HUES48 (cell line): ENCODE results near the gene MYO9A.
A peak's percentile ranks its signal among the peaks of the same experiment; 100 is the strongest.
"Not testable (repeated sequence)": the region's sequence is repeated elsewhere in the genome, so short reads cannot be mapped to it uniquely, and the experiment has no call there.

Experiments
- H3K27ac ChIP-seq: one replicate; pipeline ENCODE4 v1.7.0; 2013; ENCODE audit warnings: low read depth, low read length, inconsistent platforms
- H3K27me3 ChIP-seq: 2 replicates; pipeline ENCODE4 v1.6.1; 2013; ENCODE audit warnings: mild to moderate bottlenecking, low read length; ENCODE audit not compliant: control insufficient read depth, insufficient read depth
- H3K36me3 ChIP-seq: 2 replicates; pipeline ENCODE4 v1.6.1; 2013; ENCODE audit warnings: low read length; ENCODE audit not compliant: control insufficient read depth, insufficient read depth
- H3K4me1 ChIP-seq: 2 replicates; pipeline ENCODE4 v1.6.1; 2013; ENCODE audit warnings: mild to moderate bottlenecking, low read length; ENCODE audit not compliant: control insufficient read depth, insufficient read depth
- H3K4me3 ChIP-seq: 2 replicates; pipeline ENCODE4 v1.5.1; 2013; ENCODE audit warnings: mild to moderate bottlenecking, low read depth, low read length
- H3K9ac ChIP-seq: 2 replicates; pipeline ENCODE4 v1.6.1; 2013; ENCODE audit warnings: mild to moderate bottlenecking, low read depth, low read length, moderate library complexity
- H3K9me3 ChIP-seq: 2 replicates; pipeline ENCODE4 v1.6.1; 2013; ENCODE audit warnings: low read length; ENCODE audit not compliant: control insufficient read depth, insufficient read depth

MYO9A gene

GRCh38 chr15:71874245-71874644 is 243.7 kb downstream of the MYO9A start:
- Histone ChIP-seq H3K9me3 (no peaks in the 10 kb centered on the region), H3K36me3 (peaks cover 9% of the 10 kb centered on the region; the same call in 1 of the 2 replicates), H3K4me1 (no peaks in the 10 kb centered on the region), H3K27me3 (no peaks in the 10 kb centered on the region), H3K27ac (no peak overlapping the region), H3K9ac (no peak overlapping the region), H3K4me3 (no peak overlapping the region)

- H3K36me3 ChIP-seq, H3K4me1 ChIP-seq, H3K27ac ChIP-seq, H3K9ac ChIP-seq, H3K9me3 ChIP-seq, H3K4me3 ChIP-seq, H3K27me3 ChIP-seq: not testable (repeated sequence)
These were observed 259.7 kb downstream of the MYO9A start for GRCh38 chr15:71858232-71858631.

DNA sequence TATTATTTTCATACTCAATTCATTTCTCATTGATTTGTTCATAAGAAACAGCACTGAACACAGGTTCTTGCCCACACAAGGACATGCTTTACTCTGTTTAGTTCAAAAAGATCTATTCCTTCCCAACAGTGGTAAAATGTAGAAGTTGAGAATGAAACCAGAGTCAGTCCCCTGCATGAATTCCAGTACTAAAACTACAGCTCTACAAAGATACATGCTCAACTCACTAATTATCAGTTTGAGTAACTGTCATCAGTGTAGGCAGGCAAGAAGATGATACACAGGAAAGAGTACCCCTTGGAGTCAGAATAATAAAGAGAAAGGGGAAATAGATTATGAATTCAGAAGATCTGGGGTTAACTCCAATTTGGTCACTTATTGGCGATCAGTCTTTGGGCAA is 264.4 kb downstream of the MYO9A start:
- H3K27ac ChIP-seq, result no peak overlapping the region
- no peak overlapping the region for H3K4me3 ChIP-seq
- H3K9me3 ChIP-seq, result no peaks in the 10 kb centered on the region
- H3K4me1 ChIP-seq, result no peaks in the 10 kb centered on the region
- no peaks in the 10 kb centered on the region for H3K27me3 ChIP-seq
- peaks cover 20% of the 10 kb centered on the region for H3K36me3 ChIP-seq
- no peak overlapping the region for H3K9ac ChIP-seq

GRCh38 chr15:71844916-71845315 is 273.0 kb downstream of the MYO9A start:
- no peaks in the 10 kb centered on the region for H3K9me3 ChIP-seq
- no peaks in the 10 kb centered on the region for H3K4me1 ChIP-seq
- H3K27me3 ChIP-seq, result no peaks in the 10 kb centered on the region
- no peak overlapping the region for H3K4me3 ChIP-seq
- no peak overlapping the region for H3K27ac ChIP-seq
- H3K9ac ChIP-seq, result no peak overlapping the region
- H3K36me3 ChIP-seq, result peaks cover 15% of the 10 kb centered on the region

- Histone ChIP-seq H3K9me3 (no peaks in the 10 kb centered on the region), H3K4me1 (no peaks in the 10 kb centered on the region), H3K27me3 (no peaks in the 10 kb centered on the region), H3K4me3 (no peak overlapping the region), H3K9ac (no peak overlapping the region), H3K36me3 (0 out of 2 replicates have a peak, but pooled peaks cover 3% of the 10 kb centered on the region), H3K27ac (no peak overlapping the region)
These were observed 276.4 kb downstream of the MYO9A start for GRCh38 chr15:71841563-71841962.

- H3K9me3 ChIP-seq, result no peaks in the 10 kb centered on the region
These were observed 287.0 kb downstream of the MYO9A start for GRCh38 chr15:71830981-71831380.

DNA sequence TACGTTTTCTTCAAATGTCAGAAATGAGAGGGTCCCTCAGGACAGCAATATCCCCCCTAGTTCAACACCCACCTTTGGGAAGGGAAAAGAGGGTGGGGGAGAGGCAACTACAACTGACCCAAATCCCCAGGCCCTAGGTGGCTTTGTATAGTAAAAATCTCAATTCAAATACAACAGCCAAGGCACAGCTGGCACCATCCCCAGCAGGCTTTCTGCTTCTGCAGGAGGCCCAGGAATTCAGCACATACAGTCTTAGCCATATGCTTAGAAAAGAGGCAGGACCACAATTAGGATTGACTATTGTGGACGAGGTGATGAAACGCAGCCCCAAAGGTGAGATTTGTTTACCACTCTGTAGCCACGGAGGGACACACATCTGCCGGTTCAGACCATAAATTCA is 291.8 kb downstream of the MYO9A start:
- Histone ChIP-seq H3K9me3 (peaks cover 11% of the 10 kb centered on the region), H3K36me3 (no peaks in the 10 kb centered on the region; the same call in 1 of the 2 replicates), H3K27ac (peak overlapping the region; percentile 44), H3K27me3 (no peaks in the 10 kb centered on the region), H3K9ac (no peak overlapping the region), H3K4me3 (no peak overlapping the region), H3K4me1 (peaks cover 24% of the 10 kb centered on the region)

More at GRCh38 chr15:71830981-71831380, 287.0 kb downstream of the MYO9A start:
- Histone ChIP-seq H3K4me1 (peaks cover 13% of the 10 kb centered on the region), H3K27me3 (no peaks in the 10 kb centered on the region), H3K27ac (no peak overlapping the region), H3K9ac (no peak overlapping the region), H3K36me3 (no peaks in the 10 kb centered on the region), H3K4me3 (no peak overlapping the region)

GRCh38 chr15:71825021-71825730 is 292.8 kb downstream of the MYO9A start:
- Histone ChIP-seq H3K27me3 (no peaks in the 10 kb centered on the region), H3K27ac (no peak overlapping the region), H3K4me3 (no peak overlapping the region), H3K36me3 (no peaks in the 10 kb centered on the region; the same call in 1 of the 2 replicates), H3K9me3 (peaks cover 11% of the 10 kb centered on the region), H3K9ac (no peak overlapping the region), H3K4me1 (peaks cover 24% of the 10 kb centered on the region)

- Histone ChIP-seq H3K4me1 (peaks cover 24% of the 10 kb centered on the region), H3K9me3 (peaks cover 11% of the 10 kb centered on the region), H3K27me3 (no peaks in the 10 kb centered on the region), H3K36me3 (no peaks in the 10 kb centered on the region; the same call in 1 of the 2 replicates), H3K27ac (no peak overlapping the region), H3K9ac (no peak overlapping the region), H3K4me3 (no peak overlapping the region)
These were observed 294.1 kb downstream of the MYO9A start for GRCh38 chr15:71823801-71824200.

GRCh38 chr15:71822890-71823630 is 294.9 kb downstream of the MYO9A start:
- peaks cover 11% of the 10 kb centered on the region for H3K9me3 ChIP-seq
- no peak overlapping the region for H3K27ac ChIP-seq
- H3K36me3 ChIP-seq, result no peaks in the 10 kb centered on the region; the same call in 1 of the 2 replicates
- peaks cover 24% of the 10 kb centered on the region for H3K4me1 ChIP-seq
- H3K27me3 ChIP-seq, result no peaks in the 10 kb centered on the region
- no peak overlapping the region for H3K9ac ChIP-seq
- no peak overlapping the region for H3K4me3 ChIP-seq

DNA sequence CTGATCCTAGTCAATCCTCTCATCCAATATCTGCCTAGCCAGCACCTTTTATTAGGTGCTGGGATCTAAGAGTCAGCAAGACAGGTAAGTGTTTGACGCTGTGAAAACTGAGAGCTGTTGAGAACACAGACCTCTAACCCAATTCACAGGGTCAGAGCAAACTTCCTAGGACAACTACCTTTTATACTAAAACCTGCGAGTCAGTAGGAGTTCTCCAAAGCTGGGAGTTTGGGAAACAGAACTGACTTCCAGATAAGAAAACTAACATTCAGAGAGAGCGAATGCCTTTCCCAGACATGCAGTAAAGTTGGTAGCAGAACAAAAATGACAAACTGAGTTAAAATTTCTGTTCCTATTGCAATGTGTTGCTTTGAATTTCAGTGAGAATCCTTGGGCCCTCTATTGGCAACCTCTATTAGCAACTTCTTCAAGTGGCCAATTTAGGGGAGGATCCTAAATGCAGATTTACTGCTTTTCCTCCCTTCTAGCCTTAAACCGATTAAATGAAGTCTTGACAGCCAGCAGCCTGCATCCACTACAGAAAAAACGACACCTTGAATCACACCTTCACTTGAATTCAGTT is 296.3 kb downstream of the MYO9A start:
- no peaks in the 10 kb centered on the region; the same call in 1 of the 2 replicates for H3K36me3 ChIP-seq
- peaks cover 17% of the 10 kb centered on the region for H3K4me1 ChIP-seq
- H3K27ac ChIP-seq, result no peak overlapping the region
- H3K27me3 ChIP-seq, result no peaks in the 10 kb centered on the region
- H3K9me3 ChIP-seq, result peaks cover 11% of the 10 kb centered on the region
- H3K4me3 ChIP-seq, result no peak overlapping the region
- H3K9ac ChIP-seq, result no peak overlapping the region
